Raji (cell line): ENCODE results near the gene TSHZ2.

Experiments used
- POLR2A ChIP-seq: IDR thresholded peaks from 2 replicates; pipeline ENCODE4 v1.6.1; 2011; ENCODE audit warnings: low read depth, low read length, control low read depth; ENCODE audit not compliant: insufficient read depth

Gene TSHZ2

DNA sequence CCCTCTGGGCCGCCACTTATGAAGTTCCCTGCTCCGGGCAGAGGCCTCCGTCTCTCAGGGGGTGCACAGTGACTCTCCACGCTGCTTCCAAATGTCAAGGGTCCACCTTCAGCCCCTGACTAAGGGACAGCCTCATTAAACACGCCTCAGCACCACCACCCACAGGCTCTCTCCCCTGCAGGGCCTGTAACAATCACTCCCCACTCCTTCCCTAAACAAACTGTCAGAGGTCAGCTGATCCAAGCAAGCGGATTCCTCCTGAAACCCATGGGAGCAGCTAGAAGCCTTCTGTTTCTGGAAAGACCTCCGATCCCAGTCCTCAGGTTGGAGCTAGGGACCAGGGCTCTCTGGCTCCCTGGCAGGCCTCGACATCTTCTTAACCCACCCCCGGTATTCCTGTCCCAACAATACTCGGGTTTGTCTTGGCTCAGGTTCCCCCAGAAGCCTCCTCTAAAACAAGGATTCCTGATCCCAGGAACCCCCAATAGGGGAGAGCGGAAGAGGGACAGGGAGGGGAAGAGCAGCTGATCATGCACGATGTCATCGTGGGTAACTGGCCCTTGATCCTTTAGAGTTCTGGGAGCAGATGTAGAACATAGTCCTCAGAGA lies 440.5 kb downstream of the TSHZ2 start:
- TF ChIP-seq POLR2A = no peak

DNA sequence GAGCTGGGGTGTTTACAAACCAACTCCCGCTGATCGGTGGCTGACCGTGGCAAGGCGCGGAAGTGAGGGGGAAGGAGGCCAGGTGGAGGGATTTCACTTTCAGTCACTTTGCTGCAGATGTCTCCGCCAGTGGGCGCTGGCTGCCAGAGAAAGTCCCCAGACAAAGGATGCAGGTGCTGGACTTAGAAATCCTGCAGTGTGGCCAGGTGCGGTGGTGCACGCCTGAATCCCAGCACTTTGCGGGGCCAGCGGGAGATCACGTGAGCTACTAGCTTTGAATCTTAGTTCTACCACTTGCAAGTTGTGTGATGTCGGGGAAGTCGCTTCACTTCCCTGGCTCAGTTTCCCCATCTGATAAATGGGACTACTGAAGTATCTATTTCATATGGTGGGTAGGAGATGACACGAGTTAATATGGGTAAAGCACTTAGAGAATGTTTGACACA lies 441.1 kb downstream of the TSHZ2 start:
- TF ChIP-seq POLR2A = no peak

DNA sequence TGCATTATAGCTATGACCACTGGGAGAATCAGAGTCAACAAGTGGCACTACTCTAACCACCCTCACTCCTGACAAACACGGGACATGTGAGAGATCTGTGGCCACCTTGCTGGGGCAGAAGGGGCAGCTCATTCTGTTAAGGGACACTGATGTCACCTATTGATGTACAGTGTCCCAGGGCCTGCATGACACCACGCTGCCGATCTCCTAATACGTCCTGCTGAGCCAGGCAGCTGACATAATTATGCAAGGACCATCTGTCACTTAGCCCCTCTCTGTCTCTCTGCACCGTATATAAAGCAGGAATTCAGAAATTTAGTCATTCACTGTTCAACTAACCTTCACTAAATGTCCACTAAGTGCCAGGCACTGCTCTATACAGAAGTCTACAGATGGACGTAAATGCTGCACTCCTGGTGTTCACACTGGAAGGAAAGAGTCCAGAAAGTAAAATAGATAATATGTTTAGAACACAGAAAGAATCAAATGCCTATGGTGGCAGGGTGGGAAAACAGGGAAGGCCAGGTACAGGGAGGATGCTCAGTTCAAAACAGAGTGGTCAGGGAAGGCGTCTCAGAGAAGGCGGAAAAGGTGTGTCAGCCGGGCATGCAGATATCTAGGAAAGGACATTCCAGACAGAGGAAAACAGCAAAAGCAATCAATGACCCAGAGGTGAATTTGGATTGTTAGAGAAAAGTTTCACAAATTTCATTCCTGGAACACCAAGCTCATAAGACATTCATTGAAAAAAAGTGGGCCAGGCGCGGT lies 447.7 kb downstream of the TSHZ2 start:
- TF ChIP-seq POLR2A = no peak

DNA sequence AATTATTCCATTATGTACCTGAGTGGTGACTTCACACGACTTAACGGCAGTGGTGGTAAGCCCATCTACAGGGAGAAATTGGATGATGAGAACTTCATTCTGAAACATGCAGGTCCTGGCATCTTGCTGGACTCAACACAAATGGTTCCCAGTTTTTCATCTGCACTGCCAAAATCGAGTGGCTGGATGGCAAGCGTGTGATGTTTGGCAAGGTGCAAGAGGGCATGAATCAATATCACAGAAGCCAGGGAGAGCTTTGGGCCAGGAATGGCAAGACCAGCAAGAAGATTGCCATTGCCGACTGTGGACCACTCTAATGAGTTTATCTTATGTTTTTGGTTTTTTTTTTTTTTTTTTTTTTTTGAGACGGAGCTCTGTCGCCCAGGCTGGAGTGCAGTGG lies 449.2 kb downstream of the TSHZ2 start:
- no peak for TF ChIP-seq POLR2A

DNA sequence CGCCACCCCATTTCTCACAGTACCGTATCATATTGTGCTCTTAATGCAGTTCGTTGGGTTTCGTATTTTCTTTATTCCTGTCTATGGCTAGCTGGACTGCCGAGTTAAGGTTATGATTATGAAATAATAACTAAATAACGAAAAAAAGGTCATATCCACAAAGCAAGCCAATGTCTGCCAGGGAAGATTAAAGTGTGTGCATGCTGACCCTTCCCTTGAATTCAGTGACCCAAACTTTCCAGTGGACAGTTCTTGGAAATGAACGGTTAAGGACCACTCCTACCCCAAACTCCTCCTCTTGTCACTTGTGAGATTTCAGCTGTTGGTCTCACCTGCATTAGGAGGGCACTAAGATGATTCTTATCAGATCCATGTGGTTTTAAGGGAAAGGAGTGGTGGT lies 449.9 kb downstream of the TSHZ2 start:
- TF ChIP-seq POLR2A = no peak

DNA sequence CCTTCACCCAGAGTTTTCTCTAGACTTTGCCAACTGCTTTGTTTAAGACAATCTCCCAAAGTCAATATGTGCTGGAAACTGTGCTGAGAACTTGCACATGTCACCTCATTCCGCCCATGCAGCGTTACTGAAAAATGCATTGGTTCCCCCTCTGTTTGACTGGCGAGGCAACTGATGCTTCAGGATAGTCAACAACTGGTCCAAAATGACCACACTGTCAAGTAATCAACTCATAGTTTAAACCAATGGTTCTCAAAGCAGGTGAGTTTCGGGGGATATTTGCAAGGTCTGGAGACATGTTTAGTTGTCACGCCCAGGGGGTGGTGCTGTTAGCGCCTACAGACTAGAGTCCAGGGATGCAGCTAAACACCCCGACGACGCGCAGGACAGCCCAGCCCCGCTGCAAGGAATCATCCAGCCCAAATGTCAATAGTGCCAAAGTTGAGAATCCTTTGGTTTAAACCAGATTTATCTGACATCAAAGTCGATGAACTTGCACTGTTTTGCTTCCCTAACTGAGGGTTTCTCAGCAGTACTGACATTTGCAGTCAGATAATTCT lies 451.5 kb downstream of the TSHZ2 start:
- TF ChIP-seq POLR2A = no peak

DNA sequence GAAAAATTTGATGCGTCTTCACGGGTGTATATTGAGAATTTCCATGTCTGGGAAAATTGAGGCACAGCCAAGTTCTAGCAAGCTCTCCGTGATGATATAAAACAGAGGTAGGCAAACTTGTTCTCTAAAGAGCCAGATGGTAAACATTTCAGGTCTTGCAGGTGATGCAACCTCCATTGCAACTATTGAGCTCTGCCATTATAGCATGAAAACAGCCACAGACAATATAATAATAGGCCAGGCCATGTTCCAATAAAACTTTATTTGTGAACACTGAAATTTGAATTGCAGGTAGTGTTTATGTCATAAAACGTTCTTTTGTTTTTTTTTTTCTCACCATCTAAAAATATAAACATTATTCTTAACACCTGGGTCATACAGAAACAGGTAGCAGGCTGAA lies 453.3 kb downstream of the TSHZ2 start:
- TF ChIP-seq POLR2A = no peak

DNA sequence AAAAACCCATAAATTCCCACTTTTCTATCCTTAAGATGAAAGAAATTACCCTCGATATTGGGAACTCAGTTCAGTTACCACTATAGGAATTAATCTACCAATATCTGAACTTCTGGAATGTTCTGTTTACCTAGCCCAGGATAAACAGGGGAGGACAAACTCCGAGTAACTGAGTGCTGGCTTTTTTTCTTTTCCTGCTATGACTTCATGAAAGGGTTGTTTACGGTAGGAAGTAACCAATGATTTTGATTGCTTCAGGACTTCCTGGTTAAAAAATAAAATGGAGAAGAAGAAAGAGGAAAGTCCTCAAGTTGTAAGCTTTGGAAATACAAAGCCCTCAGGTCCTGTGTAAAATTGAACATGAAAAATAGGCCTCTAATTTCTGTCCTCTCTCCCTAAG lies 453.8 kb downstream of the TSHZ2 start:
- no peak for TF ChIP-seq POLR2A

DNA sequence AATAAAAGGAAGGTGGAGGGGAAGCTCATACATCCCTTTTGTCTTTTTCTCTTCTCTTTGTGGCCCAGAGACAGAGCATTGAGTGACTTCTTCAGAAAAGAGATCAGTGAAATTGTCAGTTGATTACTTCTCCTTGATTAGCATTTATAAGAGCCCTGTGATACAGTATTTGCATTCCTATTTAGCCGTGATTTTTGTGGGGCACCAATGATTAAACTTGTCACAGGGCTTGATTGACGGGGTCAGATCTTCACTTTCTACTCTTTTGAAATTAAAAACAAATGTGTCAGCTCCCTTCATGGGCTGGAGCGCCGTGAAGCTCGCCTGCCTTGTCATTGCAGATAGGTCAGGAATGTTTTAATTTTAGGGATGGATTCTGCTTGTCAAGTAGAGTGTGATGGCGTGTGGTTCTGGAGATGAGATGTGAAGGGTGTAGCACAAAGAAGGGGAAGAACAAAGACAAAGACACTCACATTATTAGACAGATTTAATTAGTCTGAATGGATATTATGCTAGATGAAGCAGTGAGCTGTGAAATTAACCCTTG lies 454.7 kb downstream of the TSHZ2 start:
- TF ChIP-seq POLR2A = no peak

DNA sequence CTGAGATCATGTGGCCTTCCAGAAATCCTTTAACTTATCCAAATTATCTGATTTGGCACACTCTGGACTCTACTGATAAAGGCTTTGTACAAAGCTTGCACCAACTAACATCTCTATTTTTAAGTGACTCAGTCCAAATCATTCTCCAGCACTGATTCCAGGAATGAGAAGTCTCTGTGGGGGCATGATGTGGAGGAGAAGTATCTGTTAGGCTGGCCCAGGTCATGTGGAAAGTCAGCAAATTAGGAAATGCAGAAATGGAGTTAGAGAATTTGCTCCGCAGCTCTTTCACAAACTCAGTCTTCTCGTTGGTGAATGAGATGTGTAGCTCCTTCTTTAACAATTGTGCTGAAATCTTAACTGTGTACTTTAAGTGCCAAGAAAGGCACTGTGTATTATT lies 455.8 kb downstream of the TSHZ2 start:
- TF ChIP-seq POLR2A = no peak

DNA sequence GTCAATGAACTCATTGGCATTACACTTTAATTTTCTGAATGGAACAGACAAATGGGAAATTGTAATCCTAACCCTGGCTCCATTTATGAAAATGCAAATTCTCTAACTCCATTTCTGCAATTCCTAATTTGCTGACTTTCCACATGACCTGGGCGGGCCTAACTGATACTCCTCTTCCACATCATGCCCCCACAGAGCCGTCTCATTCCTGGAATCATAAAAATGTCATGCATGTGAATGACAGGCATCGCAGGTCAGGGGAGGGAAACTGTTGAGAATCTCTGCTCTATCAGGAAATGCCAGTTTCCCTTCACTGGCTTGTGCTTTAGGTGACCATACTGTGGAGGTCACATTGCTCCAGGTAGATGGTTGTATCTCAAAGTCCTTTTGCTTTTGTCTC lies 456.4 kb downstream of the TSHZ2 start:
- TF ChIP-seq POLR2A = no peak

DNA sequence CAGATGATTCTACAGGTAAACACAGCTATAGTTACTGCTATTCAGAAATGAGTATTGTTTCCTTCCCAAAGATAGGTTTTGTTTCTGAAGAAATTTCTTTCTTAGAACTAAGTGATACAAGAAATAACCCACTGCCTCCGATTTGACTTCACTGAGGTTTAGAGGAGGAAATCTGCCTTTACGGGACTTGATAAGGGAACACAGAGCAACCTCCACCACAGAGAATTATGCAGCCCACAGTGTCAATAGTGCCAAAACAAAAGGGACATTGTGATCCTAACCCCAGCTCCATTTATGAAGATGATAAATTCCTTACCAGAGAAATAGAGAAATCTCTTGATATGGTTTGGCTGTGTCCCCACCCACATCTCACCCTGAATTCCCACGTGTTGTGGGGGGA lies 456.8 kb downstream of the TSHZ2 start:
- no peak for TF ChIP-seq POLR2A

DNA sequence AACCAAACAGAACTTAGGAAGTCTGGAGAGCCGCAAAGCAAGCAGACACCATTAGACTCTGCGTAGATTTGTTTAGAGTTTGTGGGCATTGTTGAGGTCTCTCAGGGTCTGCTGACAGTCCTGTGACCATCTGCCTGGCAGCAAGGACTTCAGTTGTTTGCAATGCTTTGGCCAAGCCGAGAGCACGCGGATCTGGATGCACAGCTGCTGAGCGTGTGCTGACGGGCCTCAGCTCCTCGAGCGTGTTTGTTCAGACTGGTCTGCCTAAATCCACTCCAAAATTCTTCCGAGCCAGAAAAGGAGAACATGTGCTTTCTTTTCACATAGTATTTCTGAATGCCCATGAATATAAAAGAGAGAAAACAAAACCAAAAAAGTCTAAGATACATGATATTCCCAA lies 462.5 kb downstream of the TSHZ2 start:
- no peak for TF ChIP-seq POLR2A

DNA sequence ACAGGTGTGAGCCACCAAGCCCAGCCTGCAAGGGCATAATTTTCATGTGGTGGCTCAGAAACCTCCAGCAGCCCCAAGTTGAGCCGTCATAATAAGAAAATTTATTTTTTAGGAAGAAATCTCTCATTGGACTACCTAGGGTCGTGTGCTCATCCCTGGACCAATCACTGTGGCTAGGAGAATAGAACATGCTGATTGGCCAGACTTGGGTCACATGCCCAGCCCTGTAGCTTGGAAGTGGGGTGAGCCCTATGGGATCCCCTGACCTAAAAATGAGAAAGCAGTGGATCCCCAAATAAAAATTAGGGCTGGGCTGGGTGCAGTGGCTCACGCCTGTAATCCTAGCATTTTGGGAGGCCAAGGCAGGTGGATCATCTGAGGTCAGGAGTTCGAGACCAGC lies 466.2 kb downstream of the TSHZ2 start:
- TF ChIP-seq POLR2A = no peak

DNA sequence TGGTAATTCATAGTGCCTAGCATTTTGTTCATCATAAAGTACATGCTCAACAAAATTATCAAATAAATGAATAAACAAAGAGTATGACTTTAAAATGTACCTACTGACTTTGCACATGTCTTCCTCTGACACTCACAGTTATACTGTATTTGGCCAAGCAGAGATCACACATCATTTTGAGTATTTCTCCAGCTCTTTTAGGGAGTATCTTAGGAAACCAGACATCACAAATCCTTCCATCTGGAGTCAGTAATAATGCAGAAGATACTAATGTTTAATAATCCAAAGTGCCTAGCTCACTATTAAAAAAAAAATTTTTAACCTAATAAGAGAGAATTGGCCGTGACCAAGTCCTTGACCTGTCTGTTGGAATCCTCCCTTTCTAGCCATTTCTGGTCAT lies 466.9 kb downstream of the TSHZ2 start:
- TF ChIP-seq POLR2A = no peak

DNA sequence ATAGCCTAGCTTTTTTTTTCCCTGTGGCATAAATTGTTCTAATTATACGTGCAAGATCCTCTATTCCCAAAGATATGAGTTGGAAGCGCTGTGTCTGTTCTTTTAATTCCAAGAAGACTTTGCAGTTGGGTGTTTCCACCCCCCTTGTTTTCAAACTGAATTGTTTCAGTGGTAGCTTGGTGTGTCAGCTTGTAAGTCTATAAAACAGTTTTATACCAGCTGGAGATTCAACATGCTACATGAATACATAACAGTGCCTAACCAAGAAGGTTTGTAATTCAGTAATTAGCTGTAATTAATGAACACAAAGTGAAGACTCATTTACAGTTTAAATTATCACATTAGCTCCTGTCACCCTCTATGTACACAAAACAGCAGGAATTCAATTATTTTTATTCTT lies 467.5 kb downstream of the TSHZ2 start:
- no peak for TF ChIP-seq POLR2A
